Measurements from ENCODE around the gene NKX2-1.
"Not testable (repeated sequence)": the region's sequence is repeated elsewhere in the genome, so short reads cannot be mapped to it uniquely, and the experiment has no call there.

The NKX2-1 gene

DNA sequence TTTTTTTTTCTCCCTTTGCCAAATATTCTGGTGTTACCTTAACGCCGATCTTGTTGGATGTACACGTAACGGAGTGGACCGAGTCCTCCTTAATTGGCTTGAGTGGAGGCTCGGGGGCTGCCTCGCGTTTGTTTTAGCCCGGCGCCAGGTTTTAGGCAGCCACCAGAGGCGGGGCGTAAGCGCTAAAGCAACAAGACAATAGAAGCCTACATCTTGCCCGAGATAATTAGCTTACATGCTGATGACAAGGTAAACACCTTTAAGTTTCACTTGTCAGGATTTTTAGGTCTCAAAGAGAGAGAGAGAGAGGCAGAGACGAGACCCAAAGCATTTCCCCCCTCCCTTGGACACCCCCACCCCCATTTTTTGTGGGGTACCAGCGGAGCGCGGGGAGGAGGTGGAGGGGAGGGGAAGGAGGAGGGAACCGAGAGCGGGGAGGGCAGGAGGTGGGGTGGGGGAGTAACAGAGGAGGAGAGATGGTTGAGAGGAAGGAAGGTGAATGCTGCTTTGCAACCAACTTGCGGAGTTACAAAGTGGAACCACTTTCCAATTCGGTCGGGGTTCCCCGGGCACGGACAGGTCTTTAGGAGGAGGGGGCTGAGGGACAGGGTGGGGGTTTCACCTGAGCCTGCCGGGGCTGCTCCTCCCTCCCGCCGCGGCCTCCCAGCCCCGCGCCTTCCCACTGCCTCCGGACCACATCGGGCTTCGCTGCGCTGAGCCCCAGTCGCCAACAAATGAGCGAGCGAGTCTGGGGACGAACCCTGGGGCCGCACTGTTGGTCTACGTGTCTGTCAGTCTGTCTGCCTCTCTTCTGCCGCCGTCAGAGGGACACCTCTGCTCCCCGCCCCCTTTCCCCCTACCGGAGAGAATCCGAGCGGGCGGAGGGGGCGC is at the start of gene NKX2-1:
NKX2-1 (minus strand) TSS at position 802 of the 891 bp plus-strand sequence; CDS start at position 699, 103 bp downstream.
- DNase-seq = peak in 1 of 2 experiments; percentile 50

DNA sequence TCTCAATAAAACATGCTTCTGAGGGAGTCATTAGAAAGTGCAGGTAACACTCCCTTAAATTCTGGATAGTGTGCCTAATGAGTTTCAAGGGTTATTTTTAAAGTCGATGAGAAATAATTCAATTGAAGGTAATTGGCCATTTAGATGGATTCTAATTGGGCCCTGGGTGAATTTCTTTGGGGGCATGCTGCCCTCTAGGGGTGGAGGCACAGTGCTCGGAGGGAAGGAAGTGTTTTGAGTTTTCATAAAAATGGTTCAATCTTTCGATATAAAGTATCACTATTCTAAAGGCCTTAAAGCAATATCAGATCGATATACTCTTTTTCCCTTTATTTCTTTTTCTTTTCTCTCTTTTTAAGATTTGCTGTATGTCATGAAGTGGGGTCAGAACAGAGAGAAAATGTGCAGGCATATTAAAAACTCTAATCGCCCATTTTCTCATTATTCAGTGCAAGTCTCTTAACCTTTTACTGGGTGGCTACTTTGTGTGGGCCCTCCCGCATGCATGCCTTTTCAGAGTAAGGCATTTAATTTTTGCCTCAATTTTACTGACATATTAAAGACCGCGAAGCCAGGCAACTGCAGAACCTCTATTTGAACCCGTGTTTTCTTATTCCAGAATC is 36.9 kb upstream of the NKX2-1 start:
- DNase-seq = peak in 1 of 2 experiments; percentile 11

DNA sequence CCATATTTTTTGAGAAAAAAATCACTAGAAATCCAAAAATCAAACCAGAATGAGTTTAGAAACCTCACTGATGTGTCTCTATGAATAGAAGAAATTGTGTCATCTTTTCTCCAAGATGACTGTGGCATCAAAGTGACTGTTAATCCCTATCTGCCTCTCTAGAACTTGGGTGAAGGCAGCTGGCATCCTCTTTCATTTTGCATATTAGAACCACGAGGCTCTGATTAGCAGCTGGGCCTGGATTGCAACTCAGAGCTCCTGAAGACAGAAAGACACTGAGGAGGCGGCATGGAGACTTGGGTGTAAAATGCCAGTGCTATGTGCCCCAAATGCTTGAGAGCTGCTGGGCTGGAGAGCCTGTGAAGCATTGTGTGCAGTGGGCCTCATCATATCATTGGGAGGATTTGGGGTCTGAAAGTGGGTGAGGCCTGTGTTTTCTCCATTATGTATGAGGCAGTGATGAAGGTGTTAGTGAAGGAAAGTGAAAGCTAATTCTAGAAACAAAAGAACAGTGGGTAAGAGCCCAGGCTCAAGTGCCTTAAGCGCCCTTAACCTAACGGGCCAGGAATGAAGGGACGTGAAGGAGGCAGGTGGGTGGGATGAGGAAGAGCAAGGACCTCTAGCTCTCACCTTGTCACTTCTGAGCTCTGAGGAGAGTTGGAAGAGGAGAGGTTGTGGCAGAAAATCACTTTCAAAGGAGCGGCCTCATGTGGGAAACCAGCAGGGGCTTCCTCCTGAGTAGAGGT is 36.1 kb upstream of the NKX2-1 start:
- peak in 1 of 2 experiments; percentile 33 for DNase-seq

DNA sequence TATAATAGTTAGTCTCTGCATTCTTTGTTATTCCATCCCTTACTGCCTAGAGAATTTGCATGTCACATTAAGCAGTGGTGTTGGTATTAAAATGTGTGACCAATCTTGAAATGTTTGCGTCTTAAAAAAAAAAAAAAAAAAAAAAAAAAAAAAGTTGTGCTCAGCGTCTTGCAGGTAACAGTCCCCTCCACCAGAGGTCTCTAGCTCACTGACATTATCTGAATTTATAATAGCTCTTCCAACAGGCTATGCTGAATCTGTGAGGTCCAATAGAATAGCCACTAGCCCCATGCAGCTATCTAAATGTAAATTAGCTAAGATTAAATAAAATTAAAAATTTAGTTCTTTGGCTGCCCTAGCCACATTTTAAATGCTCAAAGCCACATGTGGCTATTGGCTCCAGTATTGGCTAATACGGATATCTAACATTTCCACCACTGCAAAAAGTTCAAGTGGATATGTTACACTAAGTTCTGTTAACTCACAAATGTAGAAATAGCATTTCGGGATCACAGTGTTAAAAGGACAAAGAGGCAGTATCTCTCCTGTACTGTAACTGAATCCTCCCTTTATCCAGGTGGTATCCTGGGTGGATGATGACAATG is 33.7 kb upstream of the NKX2-1 start:
- peak; percentile 13 to 72 for DNase-seq

DNA sequence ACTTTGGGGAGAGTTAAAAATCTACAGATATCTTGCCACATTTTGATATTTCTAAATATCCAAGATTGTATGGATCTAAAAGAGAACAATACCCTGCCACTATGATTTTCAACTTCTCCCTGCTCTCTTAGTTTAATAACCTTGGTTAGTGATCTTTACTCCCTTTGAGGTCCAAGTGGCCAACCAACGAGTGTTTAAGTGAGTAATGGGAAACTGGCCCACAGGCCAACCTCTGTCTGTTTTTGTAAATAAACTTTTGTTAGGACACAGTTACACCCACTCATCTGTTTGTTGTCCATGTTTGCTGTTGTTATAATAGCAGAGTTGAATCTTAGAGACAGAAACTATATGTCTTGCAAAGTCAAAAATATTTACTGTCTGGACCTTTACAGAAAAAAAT is 30.9 kb upstream of the NKX2-1 start:
- no peak for DNase-seq

DNA sequence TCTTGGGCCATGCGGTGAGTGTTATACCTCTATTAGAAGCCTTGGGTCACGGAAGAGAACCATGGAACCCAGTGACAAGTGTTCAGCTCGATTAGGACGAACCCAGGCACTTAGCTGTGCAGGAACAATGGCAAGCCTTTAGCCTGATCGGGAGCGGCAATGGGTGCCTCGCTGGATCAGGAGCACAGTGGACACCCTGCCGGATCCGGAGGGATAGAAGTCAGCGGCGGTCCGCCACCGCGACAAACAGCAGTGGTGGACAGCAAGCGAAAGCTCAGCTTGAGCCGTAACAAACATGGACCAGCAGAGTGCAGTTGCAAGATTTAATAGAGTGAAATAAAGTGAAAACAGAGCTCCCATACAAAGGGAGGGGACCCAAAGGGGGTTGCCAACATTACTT is 24.2 kb upstream of the NKX2-1 start:
- DNase-seq = not testable (repeated sequence)

DNA sequence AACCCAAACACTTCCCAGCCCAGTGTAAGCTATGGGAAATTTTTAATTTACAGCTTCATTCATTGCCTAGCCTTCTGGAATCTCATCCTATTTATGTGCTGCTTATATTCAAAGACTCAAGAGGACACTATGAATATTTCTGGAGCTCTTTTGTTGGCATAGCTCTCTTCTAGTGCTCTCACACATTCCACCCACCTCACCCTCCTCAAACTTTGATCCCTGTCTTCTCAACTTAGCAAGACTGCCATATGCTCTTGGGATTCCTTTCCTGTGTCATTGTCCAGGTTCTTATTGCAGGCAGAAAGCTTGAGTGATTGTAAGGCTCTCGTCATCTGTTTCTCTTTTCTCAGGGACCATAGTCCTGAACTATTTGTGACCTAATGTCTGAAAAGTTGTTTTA is 18.0 kb upstream of the NKX2-1 start:
- DNase-seq = no peak

DNA sequence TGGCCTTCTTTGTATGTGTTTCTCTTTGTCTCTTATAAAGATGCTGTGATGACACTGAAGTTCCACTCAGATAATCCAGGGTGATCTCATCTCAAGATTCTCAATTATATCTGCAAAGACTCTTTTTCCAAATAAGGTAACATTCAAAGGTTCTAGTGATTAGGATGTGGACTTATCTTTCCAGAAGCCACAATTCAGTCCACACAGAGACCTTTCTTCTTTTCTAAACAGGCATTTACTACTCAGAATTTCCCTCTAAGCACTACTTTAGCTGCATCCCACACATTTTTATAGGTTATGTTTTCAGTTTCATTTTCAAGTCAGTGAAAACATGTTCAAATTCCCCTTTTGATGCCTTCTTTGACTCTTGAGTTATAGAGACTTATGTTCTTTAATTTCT is 9.0 kb upstream of the NKX2-1 start:
- no peak for DNase-seq

DNA sequence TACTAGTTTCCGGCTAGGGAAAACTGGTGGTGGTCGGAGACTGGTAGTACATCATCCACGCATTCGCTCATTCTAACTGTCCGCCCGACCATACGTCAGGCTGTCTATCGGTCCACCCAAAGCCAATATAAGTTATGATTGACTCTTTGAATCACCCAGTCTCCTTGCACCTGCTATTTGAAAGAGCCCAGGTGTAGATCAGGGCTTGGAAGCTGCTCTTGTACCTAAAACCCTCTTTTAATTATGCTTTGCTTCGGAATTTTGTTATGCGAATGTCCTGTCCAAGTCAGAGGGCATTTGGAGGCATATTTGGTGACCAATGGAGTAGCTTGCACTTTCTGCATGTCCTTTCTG is 5.7 kb upstream of the NKX2-1 start:
- no peak for DNase-seq

DNA sequence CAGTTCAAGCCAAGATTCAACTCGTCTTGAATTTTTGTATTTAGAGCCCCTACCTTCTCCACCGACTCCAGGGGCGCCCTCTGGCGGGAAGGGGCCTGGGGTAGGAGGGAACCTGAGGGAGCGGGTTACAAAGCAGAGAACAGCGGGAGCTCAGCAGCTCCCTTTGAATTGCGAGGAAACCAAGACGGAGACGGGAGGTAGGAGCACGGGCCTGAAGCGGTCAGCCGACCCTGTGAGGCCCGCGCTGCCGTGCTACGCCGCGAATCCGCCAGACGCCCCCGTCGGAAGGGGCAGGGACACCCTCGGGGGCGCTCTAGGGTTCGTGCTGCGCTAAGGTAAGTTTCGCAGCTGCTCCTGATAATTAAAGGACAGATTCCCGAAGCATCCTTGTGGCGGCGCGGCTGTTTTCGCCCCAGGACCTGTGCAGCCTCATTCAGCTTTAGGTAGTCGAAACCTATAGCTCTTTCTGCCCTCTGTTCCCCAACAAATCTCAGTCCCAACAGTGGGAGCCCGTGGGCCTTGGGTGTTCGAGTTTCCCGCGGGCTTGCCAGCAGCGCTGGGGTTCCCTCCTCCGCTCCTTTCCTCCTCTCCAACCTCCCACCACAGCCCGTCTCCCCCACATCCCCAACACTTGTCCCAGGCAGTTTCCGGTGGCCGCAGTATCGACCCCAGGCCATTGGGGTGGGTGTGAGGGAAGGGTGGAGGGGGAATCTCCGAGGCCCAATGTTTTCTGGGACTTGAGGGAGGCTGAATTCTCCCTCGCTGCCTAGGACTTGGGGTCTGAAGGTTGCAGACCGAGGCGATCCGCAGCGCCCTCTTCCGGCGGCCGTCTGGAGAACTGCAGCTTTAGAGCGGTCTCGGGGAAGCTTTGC is 5.1 kb upstream of the NKX2-1 start:
- DNase-seq = peak in 1 of 2 experiments; percentile 83

DNA sequence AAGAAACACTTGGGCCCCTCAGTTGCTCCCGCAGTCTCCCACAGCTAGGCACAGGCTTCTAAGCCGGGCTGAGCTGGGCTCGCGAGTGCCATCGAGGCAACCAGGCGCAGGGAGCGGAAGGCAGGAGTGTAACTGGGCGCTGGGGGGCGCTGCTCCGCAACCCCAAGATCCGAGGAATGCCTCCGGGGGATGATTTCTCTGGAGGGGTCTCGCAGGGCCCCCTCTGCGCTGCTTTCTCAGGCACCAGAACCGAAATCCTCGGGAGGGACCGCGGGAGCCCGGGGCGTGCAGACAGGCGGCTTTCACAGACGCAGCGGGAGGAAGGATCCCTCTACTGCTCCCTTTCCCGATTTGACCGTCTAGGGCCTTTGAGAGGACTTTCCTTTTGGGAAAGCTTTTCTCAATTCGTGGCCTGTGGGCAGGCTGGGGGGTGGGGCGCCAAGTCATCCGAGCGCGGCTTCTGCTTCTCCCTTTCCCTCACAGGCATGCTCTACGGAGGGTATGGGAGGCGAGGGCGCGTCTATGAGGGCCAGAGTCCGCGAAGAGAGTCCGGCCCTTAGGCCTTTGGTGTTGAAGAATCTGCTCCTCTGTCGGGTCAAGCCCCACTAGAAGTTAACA is 4.3 kb upstream of the NKX2-1 start:
- no peak for DNase-seq

DNA sequence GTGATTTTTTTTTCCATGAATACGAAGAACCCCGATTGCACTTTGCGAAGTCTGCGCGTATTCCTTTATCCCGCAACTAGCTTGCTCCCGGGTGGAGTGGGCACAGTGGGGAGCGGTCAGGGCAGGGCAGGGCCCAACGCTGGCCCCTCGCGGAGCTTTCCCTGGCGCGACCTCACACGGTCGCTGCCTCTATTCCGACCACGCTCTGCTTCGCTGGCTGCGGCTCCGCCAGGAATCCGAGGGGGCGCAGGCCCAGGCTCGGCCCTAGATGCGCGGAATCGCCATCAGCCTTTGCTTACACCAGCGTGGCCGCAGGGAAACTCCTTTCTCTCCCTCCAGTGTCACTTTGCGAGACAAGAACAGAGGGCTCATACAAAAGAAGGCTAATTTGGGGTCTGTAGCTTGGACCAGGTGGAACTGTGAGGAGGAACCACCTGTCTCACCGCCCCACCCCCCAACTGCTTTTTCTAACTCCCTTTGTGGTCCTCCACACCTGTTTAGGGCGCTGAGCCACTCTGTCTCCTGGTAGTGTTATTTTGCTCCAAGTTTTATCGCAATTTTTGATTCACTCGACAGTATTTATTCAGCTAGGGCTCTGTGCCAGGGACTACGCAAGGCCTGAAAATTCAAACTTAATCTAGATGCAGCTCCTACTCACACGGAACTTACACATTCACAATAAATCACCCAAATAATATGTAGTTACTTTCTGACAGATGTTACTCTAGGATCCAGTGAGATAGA is 3.1 kb upstream of the NKX2-1 start:
- no peak for DNase-seq

DNA sequence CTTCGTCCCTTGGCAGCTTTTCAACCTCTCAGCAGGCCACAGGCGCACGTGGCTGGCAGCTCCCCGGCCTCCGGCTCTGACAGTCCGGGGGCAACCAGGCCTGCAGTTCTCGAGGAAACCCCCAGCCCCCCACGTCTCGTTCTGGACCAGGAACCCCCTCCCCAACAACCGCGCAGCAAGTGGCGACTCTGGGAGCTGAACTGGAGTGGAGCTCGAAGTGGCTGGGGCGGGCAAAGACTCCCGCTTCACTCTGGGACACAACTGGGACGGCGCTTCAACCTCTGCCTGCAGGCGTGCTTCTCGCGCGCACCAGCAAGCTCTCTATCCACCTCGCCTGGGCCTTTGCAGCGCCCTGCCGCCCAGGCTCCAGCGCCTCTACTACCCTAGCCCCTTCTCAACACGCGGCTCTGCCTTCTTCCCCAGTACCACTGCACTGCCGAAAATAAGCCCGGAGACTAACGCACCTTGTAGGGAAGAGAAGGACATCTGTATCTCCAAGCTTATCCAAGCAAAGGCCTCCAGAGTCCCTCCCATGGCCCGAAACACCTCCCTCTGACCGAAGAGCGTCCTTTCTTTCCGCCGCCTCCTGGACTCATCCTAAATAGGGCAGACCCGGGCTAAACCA is 2.4 kb upstream of the NKX2-1 start:
- peak in 1 of 2 experiments; percentile 17 for DNase-seq

DNA sequence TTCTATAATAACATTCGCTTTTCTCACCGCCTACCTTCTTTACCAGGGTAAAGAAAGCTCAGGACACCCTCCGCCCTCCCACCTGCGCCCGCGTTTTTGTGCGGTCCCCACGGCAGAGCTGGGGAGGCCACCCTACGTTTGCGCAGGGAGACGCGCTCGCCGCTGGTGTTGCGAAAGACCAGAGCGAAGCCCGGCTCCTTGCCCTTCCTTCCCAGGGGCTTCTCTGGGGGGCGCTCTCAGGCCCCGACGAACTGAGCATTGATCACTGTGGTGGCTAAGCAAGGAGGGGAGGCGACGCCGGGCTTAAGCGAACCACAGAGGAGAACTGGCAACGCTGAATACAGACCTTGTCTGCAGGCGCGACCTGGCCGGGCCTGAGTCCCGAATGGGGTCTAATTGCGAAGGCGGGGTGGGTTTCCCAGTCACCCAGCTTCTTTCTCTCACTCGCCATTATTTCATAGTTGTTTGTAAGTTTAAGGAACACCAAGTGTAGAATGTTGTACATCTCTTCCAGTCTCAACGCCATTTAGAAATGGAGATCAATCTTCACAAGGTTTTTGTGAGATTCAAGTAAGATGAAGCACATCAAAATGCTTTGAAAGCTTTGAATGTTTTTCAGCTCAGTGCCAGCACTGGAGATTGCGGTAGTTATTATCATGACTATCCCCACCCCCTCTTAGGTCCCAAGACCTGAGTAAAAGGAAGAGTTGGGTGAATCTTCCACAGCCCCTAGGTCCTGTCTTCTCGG is 1.7 kb upstream of the NKX2-1 start:
- DNase-seq = no peak

DNA sequence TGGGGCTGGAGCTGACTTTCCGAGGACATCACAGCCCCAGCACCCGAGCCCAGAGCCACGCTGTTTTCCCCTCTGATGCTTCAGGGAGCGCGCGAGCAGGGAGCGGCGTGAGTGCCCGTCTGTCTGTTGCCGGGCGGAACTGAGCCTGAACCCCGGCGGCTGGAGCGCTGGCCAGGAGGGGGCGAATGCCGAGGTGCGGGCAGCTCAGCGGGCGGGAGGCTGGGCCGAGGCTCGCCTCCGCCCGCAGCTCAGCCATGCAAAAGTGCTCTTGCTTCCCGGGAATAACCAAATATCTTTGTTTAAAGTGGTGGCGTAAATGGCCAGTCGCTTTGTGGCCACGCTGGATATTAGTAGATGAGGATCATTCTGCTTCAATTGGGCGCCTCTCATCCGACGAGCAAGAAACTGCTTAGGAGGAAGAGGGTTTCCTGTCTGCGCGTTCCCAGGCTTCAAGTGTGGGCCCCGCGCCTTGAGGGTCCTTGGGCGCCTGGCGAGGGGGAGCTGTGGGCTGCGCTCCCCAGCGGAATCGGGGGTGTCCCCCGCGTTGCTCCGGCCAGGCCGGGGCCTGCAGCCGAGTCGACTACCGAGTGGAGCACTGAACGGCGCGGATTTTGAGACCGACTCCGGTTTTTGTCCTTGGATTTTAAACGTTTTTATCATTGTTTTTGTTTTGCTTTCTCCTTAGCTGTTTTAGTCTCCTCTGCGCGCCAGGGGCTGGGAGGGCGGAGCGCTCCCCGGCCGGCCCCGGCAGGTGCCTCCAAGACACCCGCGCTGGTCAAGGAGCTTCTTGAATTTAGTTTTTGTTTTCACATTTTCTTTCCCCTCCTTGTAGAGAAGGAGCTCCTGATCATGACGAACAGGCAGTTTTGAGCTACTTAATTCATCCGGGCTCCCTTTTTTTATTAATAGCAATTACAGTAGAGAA is 831 bp upstream of the NKX2-1 start:
- DNase-seq = peak in 1 of 2 experiments; percentile 87

DNA sequence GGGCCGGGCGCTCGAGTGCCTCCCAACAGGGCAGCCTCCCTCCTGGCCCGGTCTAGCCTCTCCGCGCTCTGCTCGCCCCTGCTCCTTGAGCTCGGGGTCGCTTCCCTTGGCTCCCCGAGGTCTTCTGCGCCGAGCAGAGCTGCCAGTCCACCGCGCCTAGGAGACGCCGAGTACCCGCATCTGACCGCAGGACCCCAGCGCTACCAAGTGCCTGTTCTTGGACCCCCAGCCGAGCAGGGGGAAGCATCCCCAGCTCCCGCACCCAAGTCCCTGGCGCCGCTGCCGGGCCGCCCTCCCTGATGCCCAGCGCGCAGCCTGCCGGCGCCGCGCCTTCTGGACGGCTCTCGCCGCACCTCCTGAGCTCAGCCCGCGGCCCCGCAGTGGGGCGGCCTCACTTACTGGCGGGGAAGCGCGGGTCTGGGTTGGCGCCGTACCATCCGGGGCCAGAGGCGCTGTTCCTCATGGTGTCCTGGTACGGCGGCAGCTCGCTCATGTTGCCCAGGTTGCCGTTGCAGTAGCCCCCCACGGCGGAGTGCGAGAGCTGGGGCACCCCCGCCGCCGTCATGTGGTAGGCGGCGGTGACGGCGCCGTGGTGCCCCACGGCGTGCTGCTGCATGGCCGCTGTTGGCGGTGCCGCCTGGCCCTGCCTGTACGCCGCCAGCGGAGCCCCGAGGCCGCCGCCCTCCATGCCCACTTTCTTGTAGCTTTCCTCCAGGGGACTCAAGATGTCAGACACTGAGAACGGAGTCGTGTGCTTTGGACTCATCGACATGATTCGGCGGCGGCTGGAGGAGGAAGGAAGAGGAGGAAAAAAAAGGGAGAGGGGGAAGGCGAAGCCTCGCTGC is 1.2 kb downstream of the NKX2-1 start:
- DNase-seq = peak in 1 of 2 experiments; percentile 51

DNA sequence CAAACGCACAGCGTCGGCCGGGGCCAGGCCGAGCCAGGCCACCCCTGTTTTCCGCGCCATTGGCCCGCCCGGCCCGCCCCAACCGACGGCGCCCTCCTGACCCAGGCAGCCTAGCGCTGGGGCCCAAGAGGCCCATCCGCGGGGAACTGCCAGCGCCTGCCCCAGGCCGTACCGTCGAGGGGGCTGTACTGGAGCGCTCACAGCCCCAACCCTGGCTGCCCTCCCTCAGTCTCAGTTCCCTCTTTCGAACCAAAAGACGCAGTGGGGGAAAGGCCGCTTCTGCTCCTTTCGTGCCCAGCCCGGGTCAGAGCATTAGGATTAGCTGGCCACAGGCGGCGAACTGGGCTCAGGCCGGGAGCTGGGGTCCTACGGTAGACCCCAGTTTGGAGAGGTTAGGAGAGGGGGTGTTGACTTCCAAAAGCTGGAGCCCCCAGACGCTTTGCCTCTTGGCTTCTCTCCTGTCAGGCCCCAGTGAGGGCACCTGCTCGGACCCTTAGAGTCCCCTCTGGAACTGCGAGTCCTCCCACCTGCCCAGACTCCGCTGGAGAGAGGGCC is 1.9 kb downstream of the NKX2-1 start:
- no peak for DNase-seq

All from NCI-H526 (cell line).